Measurements from ENCODE around the gene HUWE1.

Gene HUWE1

DNA sequence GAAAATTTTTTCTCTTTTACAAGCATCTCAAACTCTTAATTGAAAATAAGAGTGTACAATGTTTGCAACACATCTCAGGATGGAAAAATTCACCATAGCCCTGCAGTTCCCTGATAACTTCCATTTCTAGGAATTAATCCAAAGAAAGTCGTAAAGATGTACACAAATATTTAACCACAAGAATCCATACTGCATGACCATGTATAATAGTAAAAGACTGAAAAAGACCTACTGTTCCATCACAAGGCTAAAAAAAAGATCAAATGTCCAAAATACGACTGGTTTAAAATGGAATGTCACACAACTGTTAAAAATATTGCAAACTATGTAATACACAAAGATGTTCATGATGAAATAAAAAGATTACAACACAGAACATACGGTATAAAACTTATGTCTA is 32.1 kb downstream of the HUWE1 start:
- Histone ChIP-seq H3K9me3 (ENCODE audit: control insufficient read depth in 1 of 2, low read length in 2 of 2) (no peaks in the 10 kb centered on the region), H3K27me3 (ENCODE audit: low read depth, low read length) (no peaks in the 10 kb centered on the region), H3K4me3 (ENCODE audit: low read depth in 1 of 2, low read length in 2 of 2) (no peak overlapping the region), H3K27ac (ENCODE audit: low read length) (no peak overlapping the region), H3K4me1 (ENCODE audit: control insufficient read depth in 1 of 2, insufficient read depth in 2 of 2, low read length in 2 of 2) (peaks cover 3 to 9% of the 10 kb centered on the region in 2 donors), H3K36me3 (ENCODE audit: control insufficient read depth in 1 of 2, insufficient read depth in 2 of 2, low read length in 2 of 2) (peaks cover 8 to 17% of the 10 kb centered on the region in 2 donors)

DNA sequence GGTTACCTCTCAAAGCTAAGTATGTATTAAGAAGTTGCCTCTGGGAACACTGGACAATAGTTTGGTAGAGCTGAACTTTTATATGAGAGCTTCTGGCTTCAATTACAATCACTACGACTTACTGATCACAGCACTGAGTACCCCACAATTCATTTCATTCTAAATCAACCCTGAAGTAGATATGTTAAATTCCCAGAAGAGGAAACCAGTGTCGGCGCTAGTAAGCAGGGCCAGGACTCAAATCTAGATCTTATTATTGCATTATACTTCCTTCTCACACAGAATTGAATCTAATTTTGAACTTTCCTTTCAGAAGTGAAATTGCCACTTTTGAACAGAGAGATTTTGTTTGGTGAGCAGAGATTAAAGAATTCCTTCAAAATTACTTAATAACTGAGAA is 41.8 kb downstream of the HUWE1 start:
- no peaks in the 10 kb centered on the region for H3K4me1 ChIP-seq (ENCODE audit: control insufficient read depth in 1 of 2, insufficient read depth in 2 of 2, low read length in 2 of 2)
- peaks cover 16 to 47% of the 10 kb centered on the region in 2 donors for H3K36me3 ChIP-seq (ENCODE audit: control insufficient read depth in 1 of 2, insufficient read depth in 2 of 2, low read length in 2 of 2)

DNA sequence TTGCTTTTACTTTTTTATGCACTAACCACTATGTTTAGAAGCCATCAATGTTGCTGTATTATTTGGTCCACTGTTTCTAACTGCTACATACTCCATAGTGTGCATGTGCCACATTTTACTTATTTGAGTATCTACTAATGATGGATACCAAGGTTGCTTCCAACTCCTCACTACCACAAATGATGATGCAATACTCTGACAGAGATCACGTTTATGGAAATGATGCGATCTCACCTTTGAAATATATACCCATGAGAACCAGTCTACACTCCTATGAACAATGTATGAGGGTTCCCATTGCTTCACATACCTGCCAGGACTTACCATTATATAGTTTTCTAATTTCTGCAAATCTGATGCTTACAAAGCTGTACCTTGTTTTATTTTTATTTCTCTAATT is 44.2 kb downstream of the HUWE1 start:
- H3K27me3 ChIP-seq (ENCODE audit: low read depth, low read length): no peaks in the 10 kb centered on the region
- H3K4me1 ChIP-seq (ENCODE audit: control insufficient read depth in 1 of 2, insufficient read depth in 2 of 2, low read length in 2 of 2): no peaks in the 10 kb centered on the region
- H3K4me3 ChIP-seq (ENCODE audit: low read depth in 1 of 2, low read length in 2 of 2): no peak overlapping the region
- H3K36me3 ChIP-seq (ENCODE audit: control insufficient read depth in 1 of 2, insufficient read depth in 2 of 2, low read length in 2 of 2): peaks cover 8 to 47% of the 10 kb centered on the region in 2 donors
- H3K9me3 ChIP-seq (ENCODE audit: control insufficient read depth in 1 of 2, low read length in 2 of 2): no peaks in the 10 kb centered on the region
- no peak overlapping the region for H3K27ac ChIP-seq (ENCODE audit: low read length)

More for the DNA sequence above, 41.8 kb downstream of the HUWE1 start:
- no peaks in the 10 kb centered on the region for H3K9me3 ChIP-seq (ENCODE audit: control insufficient read depth in 1 of 2, low read length in 2 of 2)
- H3K27me3 ChIP-seq (ENCODE audit: low read depth, low read length): no peaks in the 10 kb centered on the region
- no peak overlapping the region for H3K27ac ChIP-seq (ENCODE audit: low read length)
- no peak overlapping the region for H3K4me3 ChIP-seq (ENCODE audit: low read depth in 1 of 2, low read length in 2 of 2)

DNA sequence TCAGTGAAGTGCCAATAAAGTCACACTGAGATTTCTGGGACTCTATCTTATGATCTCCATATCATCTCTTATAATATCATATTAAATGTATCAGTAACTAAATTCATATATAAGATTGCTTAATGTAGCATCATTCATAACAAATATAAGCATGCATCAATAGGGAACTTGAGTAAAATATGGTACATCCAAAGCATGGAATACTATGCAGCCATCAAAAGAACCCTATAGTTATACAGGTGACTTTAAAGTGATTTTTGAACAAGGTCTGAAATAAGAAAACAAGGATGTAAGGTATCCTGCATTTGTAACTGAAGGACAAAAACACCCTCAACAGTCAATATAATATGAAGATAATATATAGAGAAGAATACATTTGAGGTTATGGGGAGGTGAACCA is 47.3 kb downstream of the HUWE1 start:
- no peaks in the 10 kb centered on the region for H3K27me3 ChIP-seq (ENCODE audit: low read depth, low read length)
- H3K27ac ChIP-seq (ENCODE audit: low read length): no peak overlapping the region
- peaks cover 11 to 34% of the 10 kb centered on the region in 2 donors for H3K36me3 ChIP-seq (ENCODE audit: control insufficient read depth in 1 of 2, insufficient read depth in 2 of 2, low read length in 2 of 2)
- no peaks in the 10 kb centered on the region for H3K4me1 ChIP-seq (ENCODE audit: control insufficient read depth in 1 of 2, insufficient read depth in 2 of 2, low read length in 2 of 2)
- no peaks in the 10 kb centered on the region for H3K9me3 ChIP-seq (ENCODE audit: control insufficient read depth in 1 of 2, low read length in 2 of 2)
- H3K4me3 ChIP-seq (ENCODE audit: low read depth in 1 of 2, low read length in 2 of 2): no peak overlapping the region

- Histone ChIP-seq H3K4me1 (ENCODE audit: control insufficient read depth in 1 of 2, insufficient read depth in 2 of 2, low read length in 2 of 2) (no peaks in the 10 kb centered on the region), H3K36me3 (ENCODE audit: control insufficient read depth in 1 of 2, insufficient read depth in 2 of 2, low read length in 2 of 2) (peaks cover 13 to 30% of the 10 kb centered on the region in 2 donors), H3K9me3 (ENCODE audit: control insufficient read depth in 1 of 2, low read length in 2 of 2) (no peaks in the 10 kb centered on the region), H3K27me3 (ENCODE audit: low read depth, low read length) (no peaks in the 10 kb centered on the region), H3K27ac (ENCODE audit: low read length) (no peak overlapping the region), H3K4me3 (ENCODE audit: low read depth in 1 of 2, low read length in 2 of 2) (no peak overlapping the region)
Measured at GRCh38 chrX:53637479-53637878, 49.0 kb downstream of the HUWE1 start.

DNA sequence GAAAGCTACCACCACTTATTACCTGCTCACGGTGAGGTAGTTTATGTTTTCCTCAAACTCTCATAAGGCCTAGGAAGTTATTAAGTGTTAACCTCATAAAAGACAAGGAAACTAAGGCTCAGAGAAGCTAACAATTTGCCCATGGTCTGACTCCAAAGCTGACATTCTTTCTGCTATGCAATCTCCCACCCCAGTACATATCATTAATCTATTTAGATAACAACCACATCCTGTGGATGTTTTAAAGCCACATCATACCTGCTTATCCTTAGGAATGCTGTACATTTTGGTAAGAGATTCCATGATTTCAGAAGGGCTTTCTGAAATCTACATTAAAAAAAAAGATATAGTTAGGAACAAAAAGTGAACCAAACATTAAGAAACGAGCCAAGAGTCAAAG is 55.4 kb downstream of the HUWE1 start:
- no peaks in the 10 kb centered on the region for H3K27me3 ChIP-seq (ENCODE audit: low read depth, low read length)
- H3K4me1 ChIP-seq (ENCODE audit: control insufficient read depth in 1 of 2, insufficient read depth in 2 of 2, low read length in 2 of 2): no peaks in the 10 kb centered on the region
- peaks cover 41 to 50% of the 10 kb centered on the region in 2 donors for H3K36me3 ChIP-seq (ENCODE audit: control insufficient read depth in 1 of 2, insufficient read depth in 2 of 2, low read length in 2 of 2)
- no peak overlapping the region for H3K4me3 ChIP-seq (ENCODE audit: low read depth in 1 of 2, low read length in 2 of 2)
- H3K27ac ChIP-seq (ENCODE audit: low read length): no peak overlapping the region
- H3K9me3 ChIP-seq (ENCODE audit: control insufficient read depth in 1 of 2, low read length in 2 of 2): no peaks in the 10 kb centered on the region

DNA sequence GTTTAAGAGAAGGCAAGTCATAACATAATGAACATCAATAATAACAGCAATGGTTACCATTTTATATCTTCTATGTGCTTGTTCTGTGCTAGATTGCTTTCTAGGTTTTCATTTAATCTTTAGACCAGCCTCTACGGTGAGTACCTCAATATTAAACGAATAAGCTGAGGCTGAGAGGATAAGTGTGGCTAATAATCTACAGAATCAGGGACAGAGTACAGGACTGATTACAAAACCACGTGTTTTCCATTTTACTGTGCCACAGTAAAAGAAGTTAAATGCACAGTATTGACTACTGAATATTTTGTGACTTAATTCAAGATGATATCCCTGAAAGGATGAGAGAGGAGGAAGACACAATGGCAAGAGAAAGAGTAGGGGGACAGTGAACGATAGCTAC is 56.3 kb downstream of the HUWE1 start:
- no peaks in the 10 kb centered on the region for H3K4me1 ChIP-seq (ENCODE audit: control insufficient read depth in 1 of 2, insufficient read depth in 2 of 2, low read length in 2 of 2)
- no peaks in the 10 kb centered on the region for H3K9me3 ChIP-seq (ENCODE audit: control insufficient read depth in 1 of 2, low read length in 2 of 2)
- H3K27ac ChIP-seq (ENCODE audit: low read length): no peak overlapping the region
- peaks cover 41 to 46% of the 10 kb centered on the region in 2 donors for H3K36me3 ChIP-seq (ENCODE audit: control insufficient read depth in 1 of 2, insufficient read depth in 2 of 2, low read length in 2 of 2)
- H3K27me3 ChIP-seq (ENCODE audit: low read depth, low read length): no peaks in the 10 kb centered on the region
- no peak overlapping the region for H3K4me3 ChIP-seq (ENCODE audit: low read depth in 1 of 2, low read length in 2 of 2)

DNA sequence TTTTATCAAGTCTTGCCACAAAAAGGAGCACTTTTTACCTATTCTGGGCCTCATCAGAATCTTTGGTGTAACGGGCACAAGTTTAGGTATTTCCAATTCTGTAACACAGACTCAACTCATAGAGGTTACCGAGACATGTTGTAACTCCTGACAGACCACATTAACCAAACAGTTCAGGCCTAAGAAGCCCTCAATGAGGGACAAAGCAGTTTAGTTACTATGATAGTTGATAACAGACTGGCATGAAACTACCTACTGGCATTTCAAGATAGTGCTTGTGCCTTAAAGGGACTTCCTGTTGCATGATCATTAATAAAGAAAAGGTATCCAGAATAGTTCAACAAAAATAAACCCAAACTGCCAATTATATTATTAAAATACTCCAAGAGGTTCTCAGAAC is 64.1 kb downstream of the HUWE1 start:
- Histone ChIP-seq H3K9me3 (ENCODE audit: control insufficient read depth in 1 of 2, low read length in 2 of 2) (no peaks in the 10 kb centered on the region), H3K36me3 (ENCODE audit: control insufficient read depth in 1 of 2, insufficient read depth in 2 of 2, low read length in 2 of 2) (peaks cover 28 to 46% of the 10 kb centered on the region in 2 donors), H3K27me3 (ENCODE audit: low read depth, low read length) (no peaks in the 10 kb centered on the region), H3K4me1 (ENCODE audit: control insufficient read depth in 1 of 2, insufficient read depth in 2 of 2, low read length in 2 of 2) (no peaks in the 10 kb centered on the region), H3K27ac (ENCODE audit: low read length) (no peak overlapping the region), H3K4me3 (ENCODE audit: low read depth in 1 of 2, low read length in 2 of 2) (no peak overlapping the region)

- Histone ChIP-seq H3K27me3 (ENCODE audit: low read depth, low read length) (no peaks in the 10 kb centered on the region), H3K27ac (ENCODE audit: low read length) (no peak overlapping the region), H3K36me3 (ENCODE audit: control insufficient read depth in 1 of 2, insufficient read depth in 2 of 2, low read length in 2 of 2) (peaks cover 36 to 43% of the 10 kb centered on the region in 2 donors), H3K9me3 (ENCODE audit: control insufficient read depth in 1 of 2, low read length in 2 of 2) (no peaks in the 10 kb centered on the region), H3K4me1 (ENCODE audit: control insufficient read depth in 1 of 2, insufficient read depth in 2 of 2, low read length in 2 of 2) (no peaks in the 10 kb centered on the region), H3K4me3 (ENCODE audit: low read depth in 1 of 2, low read length in 2 of 2) (no peak overlapping the region)
Measured at GRCh38 chrX:53621418-53621986, 65.0 kb downstream of the HUWE1 start.

DNA sequence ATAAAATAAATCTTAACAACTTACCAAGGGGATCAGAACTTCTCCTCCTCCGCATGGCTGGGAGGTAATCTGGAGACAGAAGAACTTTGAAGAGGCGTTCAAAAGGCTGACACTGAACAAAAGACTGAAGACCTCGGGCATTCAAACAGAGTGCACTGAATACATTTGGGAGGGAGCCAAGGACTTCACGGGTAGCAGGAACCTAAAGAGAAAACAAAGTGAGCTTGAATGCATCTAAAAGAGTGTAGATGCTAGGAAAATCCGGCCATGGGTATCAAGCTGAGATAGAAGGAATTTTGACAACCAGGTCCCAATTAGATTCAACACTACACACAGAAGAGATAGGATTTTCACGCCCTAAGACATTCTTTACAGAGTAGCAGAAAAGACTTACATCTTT is 69.6 kb downstream of the HUWE1 start:
- Histone ChIP-seq H3K27ac (ENCODE audit: low read length) (no peak overlapping the region), H3K4me1 (ENCODE audit: control insufficient read depth in 1 of 2, insufficient read depth in 2 of 2, low read length in 2 of 2) (no peaks in the 10 kb centered on the region), H3K36me3 (ENCODE audit: control insufficient read depth in 1 of 2, insufficient read depth in 2 of 2, low read length in 2 of 2) (peaks cover 40 to 52% of the 10 kb centered on the region in 2 donors), H3K9me3 (ENCODE audit: control insufficient read depth in 1 of 2, low read length in 2 of 2) (no peaks in the 10 kb centered on the region), H3K27me3 (ENCODE audit: low read depth, low read length) (no peaks in the 10 kb centered on the region), H3K4me3 (ENCODE audit: low read depth in 1 of 2, low read length in 2 of 2) (no peak overlapping the region)

GRCh38 chrX:53606456-53606855 is 80.1 kb downstream of the HUWE1 start:
- Histone ChIP-seq H3K36me3 (ENCODE audit: control insufficient read depth in 1 of 2, insufficient read depth in 2 of 2, low read length in 2 of 2) (peaks cover 29 to 40% of the 10 kb centered on the region in 2 donors), H3K27me3 (ENCODE audit: low read depth, low read length) (no peaks in the 10 kb centered on the region), H3K4me3 (ENCODE audit: low read depth in 1 of 2, low read length in 2 of 2) (no peak overlapping the region), H3K4me1 (ENCODE audit: control insufficient read depth in 1 of 2, insufficient read depth in 2 of 2, low read length in 2 of 2) (peaks cover 0 to 8% of the 10 kb centered on the region in 2 donors), H3K9me3 (ENCODE audit: control insufficient read depth in 1 of 2, low read length in 2 of 2) (no peaks in the 10 kb centered on the region), H3K27ac (ENCODE audit: low read length) (no peak overlapping the region)

DNA sequence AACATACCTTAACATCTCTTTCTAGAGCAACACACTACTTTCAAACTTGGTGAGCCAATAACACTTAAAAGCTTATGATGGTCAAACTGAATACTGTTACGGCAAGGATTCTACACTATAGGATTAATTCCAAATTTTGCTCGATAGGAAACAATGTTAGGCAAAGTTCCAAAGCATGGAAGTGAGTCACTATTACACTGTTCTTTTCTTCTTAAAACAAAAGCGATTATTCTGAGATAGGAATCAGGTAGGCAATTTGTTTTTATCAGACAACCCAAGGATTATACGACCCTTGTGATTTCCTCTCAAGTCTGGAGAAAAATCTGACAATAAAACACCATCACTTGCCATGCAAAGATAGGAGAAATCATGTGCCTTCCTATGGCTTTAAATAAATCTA is 81.5 kb downstream of the HUWE1 start:
- Histone ChIP-seq H3K4me3 (ENCODE audit: low read depth in 1 of 2, low read length in 2 of 2) (no peak overlapping the region), H3K9me3 (ENCODE audit: control insufficient read depth in 1 of 2, low read length in 2 of 2) (no peaks in the 10 kb centered on the region), H3K4me1 (ENCODE audit: control insufficient read depth in 1 of 2, insufficient read depth in 2 of 2, low read length in 2 of 2) (peaks cover 0 to 4% of the 10 kb centered on the region in 2 donors), H3K27ac (ENCODE audit: low read length) (no peak overlapping the region), H3K27me3 (ENCODE audit: low read depth, low read length) (no peaks in the 10 kb centered on the region), H3K36me3 (ENCODE audit: control insufficient read depth in 1 of 2, insufficient read depth in 2 of 2, low read length in 2 of 2) (peaks cover 37 to 50% of the 10 kb centered on the region in 2 donors)
